Transverse colon (tissue), 4 donors: Measurements from ENCODE around the gene ABCC12. TPM values are rescaled to one million over a fixed set of nuclear protein-coding genes. Genes with fewer than 3 reads are reported as not detected.

ENCODE experiments used
- DNase-seq: peaks from one replicate; pipeline ENCODE4 v3.0.0-alpha.2; 2019
- H3K27ac ChIP-seq, 4 donors: fragments of 200-600 bp; sonication (generic); 2 replicates each; pipeline ENCODE4 v1.5.1; 2016 to 2018; ENCODE audit warnings: inconsistent platforms in 4 of 4
- H3K27me3 ChIP-seq: fragments of 200-600 bp; sonication (generic); 2 replicates; pipeline ENCODE4 v1.5.1; 2017; ENCODE audit warnings: inconsistent platforms
- H3K36me3 ChIP-seq, 4 donors: fragments of 200-600 bp; sonication (generic); 2 replicates each; pipeline ENCODE4 v1.5.1; 2017 to 2019; ENCODE audit warnings: inconsistent platforms in 4 of 4
- H3K4me1 ChIP-seq, 4 donors: fragments of 200-600 bp; sonication (generic); 2 replicates each; pipeline ENCODE4 v1.5.1; 2017 to 2020; ENCODE audit warnings: inconsistent platforms in 4 of 4
- H3K4me3 ChIP-seq, 4 donors: fragments of 200-600 bp; sonication (generic); 1 replicate in 1 of 4; 2 replicates in 3 of 4; pipeline versions ENCODE4 v1.5.1 to v1.6.1; 2017 to 2019; ENCODE audit warnings: inconsistent platforms in 4 of 4
- H3K9me3 ChIP-seq, 2 donors: fragments of 200-600 bp; sonication (generic); 2 replicates each; pipeline ENCODE4 v1.5.1; 2017 to 2019; ENCODE audit warnings: inconsistent platforms in 2 of 2
- CTCF ChIP-seq, 5 experiments: fragments of 200-600 bp in 3 of 5; fragments of 450-650 bp in 2 of 5; sonication (generic) in 3 of 5; IDR thresholded peaks; 1 replicate in 2 of 5; 2 replicates in 3 of 5; pipeline ENCODE4 v1.5.1; 2016 to 2017; ENCODE audit warnings: antibody characterized with exemption in 5 of 5, inconsistent platforms in 3 of 5, mild to moderate bottlenecking in 2 of 5, moderate library complexity in 1 of 5
- EP300 ChIP-seq: sonication (generic); formaldehyde crosslinking; IDR thresholded peaks from one replicate; pipeline ENCODE4 v1.6.1; 2017; ENCODE audit warnings: antibody characterized with exemption, low read depth
- POLR2A ChIP-seq: fragments of 450-650 bp; IDR thresholded peaks from one replicate; pipeline ENCODE4 v1.6.1; 2016; ENCODE audit warnings: antibody characterized with exemption, mild to moderate bottlenecking, moderate library complexity
- POLR2AphosphoS5 ChIP-seq, 3 donors: sonication (generic); formaldehyde crosslinking; IDR thresholded peaks; one replicate each; pipeline ENCODE4 v1.6.1; 2016; ENCODE audit warnings: antibody characterized with exemption in 3 of 3
- WGBS, 2 donors: methylation state at CpG; one replicate each; pipeline ENCODE4 v1.1.5; 2018; ENCODE audit warnings: low coverage in 1 of 2; 5-methylcytosine and 5-hydroxymethylcytosine counted together
- in situ Hi-C, 4 donors: fragments of 200-750 bp; cut with MboI; loops; one replicate each; pipeline versions ENCODE4 v1.15.0 to v1.15.1; 2017; ENCODE audit warnings: low sequenced_read_pairs in 3 of 4, low pct_ligation_motif_present in 1 of 4, low pct_unique_long_range_greater_than_20kb in 1 of 4
- intact Hi-C: fragments of 100-400 bp; cut with DNase I; formaldehyde crosslinking; loops from one replicate; pipeline ENCODE4 v1.15.1; 2023; ENCODE audit warnings: low total_unique reads
- total RNA-seq, 4 donors: library from RNA; depleted of rRNA; stranded (reverse); fragments of >200 nt; gene quantifications; one replicate each; pipeline ENCODE4 v1.1.0, GENCODE V29; 2016

ABCC12 gene
- total RNA-seq, 4 donors from 2014 or later = not detected

- Histone ChIP-seq H3K9me3 (no peaks in the 10 kb centered on the region), H3K27ac (no peak overlapping the region), H3K4me1 (no peaks in the 10 kb centered on the region), H3K27me3 (no peaks in the 10 kb centered on the region), H3K36me3 (no peaks in the 10 kb centered on the region), H3K4me3 (no peak overlapping the region)
- in situ Hi-C loops (no loop called here), intact Hi-C loops (no loop called here)
- 90 to 97% methylated on average over 5 of the region's 5 CpGs for WGBS, 2 donors
- DNase-seq = no peak
- TF ChIP-seq POLR2AphosphoS5 (IDR thresholded peaks at IDR 0.05) = no peak
- no peak for TF ChIP-seq EP300
- TF ChIP-seq CTCF (IDR thresholded peaks at IDR 0.05) = no peak
- no peak for TF ChIP-seq POLR2A
Observed at GRCh38 chr16:48125888-48126287, 29.9 kb downstream of the ABCC12 start.

GRCh38 chr16:48124266-48124665, 31.5 kb downstream of the ABCC12 start:
- Histone ChIP-seq H3K27ac (no peak overlapping the region), H3K4me1 (no peaks in the 10 kb centered on the region), H3K4me3 (no peak overlapping the region), H3K27me3 (no peaks in the 10 kb centered on the region), H3K36me3 (no peaks in the 10 kb centered on the region), H3K9me3 (no peaks in the 10 kb centered on the region)
- DNase-seq = no peak
- in situ Hi-C loops (no loop called here), intact Hi-C loops (no loop called here)
- WGBS, 2 donors = 74% methylated on average over 2 of the region's 2 CpGs; no CpG with 5 or more reads in 1 of the 2 donors
- TF ChIP-seq POLR2AphosphoS5 (IDR thresholded peaks at IDR 0.05) (no peak), CTCF (IDR thresholded peaks at IDR 0.05) (no peak), EP300 (no peak), POLR2A (no peak)

GRCh38 chr16:48123104-48123788, 32.5 kb downstream of the ABCC12 start:
- Histone ChIP-seq H3K4me1 (no peaks in the 10 kb centered on the region), H3K27me3 (no peaks in the 10 kb centered on the region), H3K9me3 (no peaks in the 10 kb centered on the region), H3K27ac (no peak overlapping the region), H3K4me3 (no peak overlapping the region), H3K36me3 (no peaks in the 10 kb centered on the region)
- no peak for DNase-seq
- WGBS, 2 donors = 47 to 50% methylated on average over 2 to 5 of the region's 5 CpGs
- TF ChIP-seq POLR2AphosphoS5 (IDR thresholded peaks at IDR 0.05) (no peak), CTCF (IDR thresholded peaks at IDR 0.05) (no peak), POLR2A (no peak), EP300 (no peak)
- in situ Hi-C loops = no loop called here
- intact Hi-C loops = no loop called here

GRCh38 chr16:48121276-48121675, 34.5 kb downstream of the ABCC12 start:
- Histone ChIP-seq H3K27ac (no peak overlapping the region), H3K4me3 (no peak overlapping the region), H3K27me3 (no peaks in the 10 kb centered on the region), H3K36me3 (no peaks in the 10 kb centered on the region), H3K4me1 (no peaks in the 10 kb centered on the region), H3K9me3 (no peaks in the 10 kb centered on the region)
- in situ Hi-C loops (no loop called here), intact Hi-C loops (no loop called here)
- no peak for TF ChIP-seq POLR2A
- TF ChIP-seq CTCF (IDR thresholded peaks at IDR 0.05) = no peak
- TF ChIP-seq POLR2AphosphoS5 (IDR thresholded peaks at IDR 0.05) = no peak
- no peak for TF ChIP-seq EP300
- no peak for DNase-seq
- 84 to 88% methylated on average over 5 of the region's 5 CpGs for WGBS, 2 donors
